Cardiac muscle cell (in vitro differentiated cells and primary cell): ENCODE measurements around the gene TCTN2. TPM values are rescaled to one million over a fixed set of nuclear protein-coding genes. Genes with fewer than 3 reads are reported as not detected.

Experiments
- DNase-seq, 2 donors: peaks; one replicate each; pipeline versions ENCODE4 v3.0.0 to v3.0.0-alpha.2; 2010 to 2017; ENCODE audit warnings: low read depth in 1 of 2, low spot score in 1 of 2
- H3K27ac ChIP-seq: fragments of 200-600 bp; sonication (generic); 2 replicates; pipeline ENCODE4 v1.5.1; 2016
- H3K27me3 ChIP-seq: fragments of 200-600 bp; sonication (generic); 2 replicates; pipeline ENCODE4 v1.6.0; 2016; ENCODE audit warnings: control low read depth
- H3K36me3 ChIP-seq: fragments of 200-600 bp; sonication (generic); 2 replicates; pipeline ENCODE4 v1.5.1; 2016; ENCODE audit warnings: control low read depth
- H3K4me1 ChIP-seq: fragments of 200-600 bp; sonication (generic); 2 replicates; pipeline ENCODE4 v1.8.1; 2017; ENCODE audit warnings: low read depth, mild to moderate bottlenecking, mixed run types
- H3K4me3 ChIP-seq: fragments of 200-600 bp; sonication (generic); 2 replicates; pipeline ENCODE4 v1.5.1; 2016; ENCODE audit warnings: mild to moderate bottlenecking
- H3K9me3 ChIP-seq: fragments of 200-600 bp; sonication (generic); 2 replicates; pipeline ENCODE4 v1.5.1; 2017; ENCODE audit warnings: low read depth, mild to moderate bottlenecking, control low read depth
- CTCF ChIP-seq: IDR thresholded peaks from 2 replicates; pipeline ENCODE4 v1.5.1; 2012; ENCODE audit warnings: low read depth, mild to moderate bottlenecking, low read length
- polyA plus RNA-seq: library from polyadenylated mRNA; unstranded; fragments of >200 nt; fragmentation: Nextera tagmentation; extraction: Ambion mirVana; gene quantifications from 2 replicates; pipeline ENCODE4 v1.2.1, GENCODE V29; 2016
- total RNA-seq: library from RNA; depleted of rRNA; stranded (reverse); fragments of >200 nt; gene quantifications from 2 replicates; pipeline ENCODE4 v1.2.3, GENCODE V29; 2016

Gene TCTN2
- total and polyA plus RNA-seq, 2 experiments from 2014 or later: 4.3 to 5.8 TPM

GRCh38 chr12:123715195-123715594, 44.3 kb downstream of the TCTN2 start:
- no peak for TF ChIP-seq CTCF
- Histone ChIP-seq H3K27ac (no peak overlapping the region), H3K36me3 (no peaks in the 10 kb centered on the region), H3K4me3 (no peak overlapping the region), H3K27me3 (no peaks in the 10 kb centered on the region), H3K9me3 (no peaks in the 10 kb centered on the region), H3K4me1 (peaks cover 25% of the 10 kb centered on the region)
- no peak for DNase-seq

GRCh38 chr12:123717350-123717749, 46.4 kb downstream of the TCTN2 start:
- Histone ChIP-seq H3K27me3 (no peaks in the 10 kb centered on the region), H3K9me3 (no peaks in the 10 kb centered on the region), H3K4me3 (no peak overlapping the region), H3K36me3 (peaks cover 2% of the 10 kb centered on the region), H3K4me1 (peaks cover 29% of the 10 kb centered on the region), H3K27ac (no peak overlapping the region)
- no peak for TF ChIP-seq CTCF
- no peak for DNase-seq

- peaks cover 20% of the 10 kb centered on the region for H3K36me3 ChIP-seq
- no peaks in the 10 kb centered on the region for H3K27me3 ChIP-seq
- DNase-seq: no peak
- H3K9me3 ChIP-seq: no peaks in the 10 kb centered on the region
- no peak for TF ChIP-seq CTCF
- peaks cover 20% of the 10 kb centered on the region for H3K4me1 ChIP-seq
- peak overlapping the region; percentile 86 for H3K27ac ChIP-seq
- H3K4me3 ChIP-seq: no peak overlapping the region
These were observed 49.4 kb downstream of the TCTN2 start for GRCh38 chr12:123720141-123720814.

- Histone ChIP-seq H3K27ac (no peak overlapping the region), H3K36me3 (peaks cover 26% of the 10 kb centered on the region), H3K4me3 (no peak overlapping the region), H3K4me1 (peaks cover 19% of the 10 kb centered on the region), H3K27me3 (no peaks in the 10 kb centered on the region), H3K9me3 (no peaks in the 10 kb centered on the region)
- DNase-seq: no peak
- no peak for TF ChIP-seq CTCF
These were observed 50.3 kb downstream of the TCTN2 start for GRCh38 chr12:123721245-123721644.

GRCh38 chr12:123723011-123723410, 52.1 kb downstream of the TCTN2 start:
- H3K4me3 ChIP-seq: no peak overlapping the region
- no peak overlapping the region for H3K27ac ChIP-seq
- H3K27me3 ChIP-seq: no peaks in the 10 kb centered on the region
- H3K4me1 ChIP-seq: peaks cover 19% of the 10 kb centered on the region
- H3K9me3 ChIP-seq: no peaks in the 10 kb centered on the region
- peaks cover 40% of the 10 kb centered on the region for H3K36me3 ChIP-seq
- TF ChIP-seq CTCF: no peak
- DNase-seq: no peak

- no peak for TF ChIP-seq CTCF
- Histone ChIP-seq H3K27me3 (no peaks in the 10 kb centered on the region), H3K4me1 (peaks cover 17% of the 10 kb centered on the region), H3K36me3 (peaks cover 40% of the 10 kb centered on the region), H3K4me3 (no peak overlapping the region), H3K9me3 (no peaks in the 10 kb centered on the region), H3K27ac (no peak overlapping the region)
- DNase-seq: no peak
These were observed 52.9 kb downstream of the TCTN2 start for GRCh38 chr12:123723765-123724164.
